ENCODE data around the gene HPCAL1.

The HPCAL1 gene

DNA sequence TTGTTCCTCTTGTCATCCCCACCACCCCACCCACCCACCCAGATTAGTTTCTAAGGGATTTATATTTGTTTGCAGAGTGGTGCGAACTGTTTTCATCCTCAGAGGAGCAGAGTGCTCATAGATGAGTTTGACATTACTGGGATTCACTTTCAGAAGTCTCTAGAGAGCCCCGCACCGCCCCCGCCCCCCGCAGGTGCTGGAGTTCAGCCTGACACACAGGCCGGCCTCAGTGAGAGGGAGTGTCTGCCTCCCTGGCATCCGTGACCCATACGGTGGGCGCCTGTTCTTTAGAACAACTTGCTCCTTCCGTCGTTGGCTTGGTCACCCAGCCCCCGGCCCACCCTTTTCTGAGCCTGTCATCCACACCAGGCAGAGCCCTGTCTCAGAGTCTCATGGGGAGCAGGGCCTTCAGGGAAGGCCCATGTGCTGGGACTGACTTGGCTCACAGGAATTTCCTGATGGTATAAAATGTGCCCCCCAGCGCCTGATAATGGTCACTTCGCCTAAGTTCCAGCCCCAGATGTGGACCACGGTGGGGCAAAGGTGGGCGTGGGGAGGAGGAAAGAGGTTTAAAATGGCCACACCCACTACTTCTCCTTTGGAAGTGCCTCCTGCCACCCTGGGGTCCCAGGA lies 44.3 kb downstream of the HPCAL1 start:
- TF ChIP-seq, protein P1, sequence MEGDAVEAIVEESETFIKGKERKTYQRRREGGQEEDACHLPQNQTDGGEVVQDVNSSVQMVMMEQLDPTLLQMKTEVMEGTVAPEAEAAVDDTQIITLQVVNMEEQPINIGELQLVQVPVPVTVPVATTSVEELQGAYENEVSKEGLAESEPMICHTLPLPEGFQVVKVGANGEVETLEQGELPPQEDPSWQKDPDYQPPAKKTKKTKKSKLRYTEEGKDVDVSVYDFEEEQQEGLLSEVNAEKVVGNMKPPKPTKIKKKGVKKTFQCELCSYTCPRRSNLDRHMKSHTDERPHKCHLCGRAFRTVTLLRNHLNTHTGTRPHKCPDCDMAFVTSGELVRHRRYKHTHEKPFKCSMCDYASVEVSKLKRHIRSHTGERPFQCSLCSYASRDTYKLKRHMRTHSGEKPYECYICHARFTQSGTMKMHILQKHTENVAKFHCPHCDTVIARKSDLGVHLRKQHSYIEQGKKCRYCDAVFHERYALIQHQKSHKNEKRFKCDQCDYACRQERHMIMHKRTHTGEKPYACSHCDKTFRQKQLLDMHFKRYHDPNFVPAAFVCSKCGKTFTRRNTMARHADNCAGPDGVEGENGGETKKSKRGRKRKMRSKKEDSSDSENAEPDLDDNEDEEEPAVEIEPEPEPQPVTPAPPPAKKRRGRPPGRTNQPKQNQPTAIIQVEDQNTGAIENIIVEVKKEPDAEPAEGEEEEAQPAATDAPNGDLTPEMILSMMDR (conservative IDR thresholded peaks at IDR 0.05; ENCODE audit: low read depth), result no peak
- CTCF ChIA-PET, result no interaction called here
- no peak for DNase-seq (ENCODE audit: low spot score)
- POLR2A ChIA-PET (ENCODE audit: low non-redundant PET), result no interaction called here
- H3K27ac ChIP-seq, result peak overlapping the region; percentile 9; the same call in 1 of the 2 replicates

DNA sequence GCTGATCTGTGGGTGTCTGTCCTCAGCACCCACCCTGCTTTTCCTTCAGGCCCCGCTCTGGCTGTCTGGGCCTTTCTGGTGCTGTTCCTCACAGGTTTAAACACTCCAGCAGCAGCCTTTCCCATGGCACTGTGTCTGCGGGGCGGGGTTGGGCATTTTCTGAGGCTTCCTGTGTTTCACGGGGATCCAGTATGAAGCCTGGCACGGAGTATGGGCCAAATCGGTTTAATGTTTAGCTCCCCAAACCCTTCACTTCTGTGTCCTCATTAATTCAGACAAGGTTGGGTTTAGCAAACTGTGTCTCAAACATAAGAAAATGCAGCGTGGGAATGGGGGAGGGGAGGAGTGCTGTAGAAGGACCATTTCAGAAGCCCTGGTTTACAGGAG lies 44.9 kb downstream of the HPCAL1 start:
- CTCF ChIA-PET, result no interaction called here
- POLR2A ChIA-PET (ENCODE audit: low non-redundant PET), result no interaction called here
- DNase-seq (ENCODE audit: low spot score), result no peak
- TF ChIP-seq, protein P1 (conservative IDR thresholded peaks at IDR 0.05; ENCODE audit: low read depth), result no peak
- H3K27ac ChIP-seq, result peak overlapping the region; percentile 9; the same call in 1 of the 2 replicates

DNA sequence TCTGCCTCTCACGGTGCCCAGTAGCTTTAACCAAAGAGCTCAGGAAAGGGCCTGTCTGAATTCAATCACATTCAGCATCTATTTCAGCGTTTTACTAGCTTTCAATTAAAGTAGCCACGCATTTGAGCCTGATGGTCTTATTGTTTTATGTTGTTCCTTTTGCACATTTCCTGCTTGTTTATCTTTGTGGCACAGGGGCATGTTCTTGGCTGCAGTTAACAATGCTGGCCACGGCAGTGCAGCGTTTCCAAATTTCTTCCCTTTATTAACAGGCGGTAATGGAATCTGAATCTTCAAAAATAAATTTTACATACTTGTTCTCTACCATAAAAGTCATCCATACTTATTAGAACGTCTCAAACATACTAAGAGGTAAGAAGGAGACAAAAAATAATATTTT lies 46.2 kb downstream of the HPCAL1 start:
- POLR2A ChIA-PET (ENCODE audit: low non-redundant PET), result no interaction called here
- TF ChIP-seq, protein P1 (conservative IDR thresholded peaks at IDR 0.05; ENCODE audit: low read depth), result no peak
- CTCF ChIA-PET, result interaction anchor here (0.8 kb wide), 1 partner anchor 60 kb away, joined by 3 read pairs; no protein-coding TSS in a partner anchor
- no peak for DNase-seq (ENCODE audit: low spot score)
- no peak overlapping the region for H3K27ac ChIP-seq

DNA sequence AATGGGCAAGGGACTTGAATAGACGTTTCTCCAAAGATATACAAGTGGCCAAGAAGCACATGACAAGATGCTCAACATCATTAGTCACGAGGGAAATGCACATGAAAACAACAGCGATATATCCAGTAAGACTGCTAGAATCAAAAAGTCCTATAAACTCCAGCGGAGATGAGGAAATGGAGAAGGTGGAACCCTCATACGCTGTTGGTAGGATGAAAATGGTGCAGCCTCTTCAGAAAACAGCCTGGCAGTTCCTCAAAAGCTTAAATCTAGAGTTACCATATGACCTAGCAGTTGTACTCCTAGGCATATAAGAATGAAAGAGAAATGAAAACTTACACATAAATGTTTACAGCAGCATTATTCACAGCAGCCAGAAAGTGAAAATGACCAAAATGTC lies 48.1 kb downstream of the HPCAL1 start:
- no peak for DNase-seq (ENCODE audit: low spot score)
- ChIA-PET POLR2A (ENCODE audit: low non-redundant PET) (no interaction called here), CTCF (no interaction called here)
- no peak overlapping the region for H3K27ac ChIP-seq
- TF ChIP-seq, protein P1 (conservative IDR thresholded peaks at IDR 0.05; ENCODE audit: low read depth), result no peak

DNA sequence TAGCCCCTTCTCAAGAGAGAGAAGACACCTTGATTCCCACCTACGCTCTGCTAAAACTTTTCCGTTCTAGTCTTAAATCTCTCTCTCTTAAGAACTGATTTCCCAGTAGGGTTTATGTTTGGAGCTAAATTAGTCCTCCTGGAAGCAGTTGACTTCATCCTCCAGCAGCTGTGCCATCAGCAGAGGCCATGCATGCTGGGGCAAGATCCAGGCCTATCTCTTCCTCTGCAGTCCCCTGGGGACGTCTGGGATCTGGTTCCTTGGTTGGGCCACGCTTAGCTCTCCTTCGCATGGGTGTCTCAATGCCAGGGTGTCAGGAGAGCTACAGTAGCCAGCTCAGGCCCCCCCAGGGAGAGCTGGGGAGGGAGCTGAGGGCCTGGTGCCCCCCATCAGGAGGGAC lies 49.7 kb downstream of the HPCAL1 start:
- TF ChIP-seq, protein P1 (conservative IDR thresholded peaks at IDR 0.05; ENCODE audit: low read depth), result no peak
- CTCF ChIA-PET, result no interaction called here
- DNase-seq (ENCODE audit: low spot score), result no peak
- H3K27ac ChIP-seq, result no peak overlapping the region
- POLR2A ChIA-PET (ENCODE audit: low non-redundant PET), result no interaction called here

DNA sequence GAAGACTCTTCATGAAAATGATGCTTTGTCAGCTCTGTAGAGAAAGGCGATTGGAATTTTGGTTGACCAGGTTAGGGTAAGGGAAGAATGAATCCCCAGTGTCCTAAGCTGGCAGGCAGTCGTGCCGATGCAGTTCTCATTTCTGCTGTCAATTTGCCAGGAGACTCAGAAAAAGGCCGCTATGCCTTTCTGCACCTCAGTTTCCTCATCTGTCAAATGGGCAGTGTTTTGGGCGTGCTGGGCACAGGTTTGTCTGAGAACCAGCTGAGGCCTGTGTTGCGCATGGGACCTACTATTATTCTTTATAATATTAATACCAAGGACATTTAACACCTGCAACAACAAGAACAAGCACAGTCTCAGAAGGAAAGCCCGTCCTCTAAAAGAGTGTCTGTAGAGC lies 50.3 kb downstream of the HPCAL1 start:
- H3K27ac ChIP-seq, result no peak overlapping the region
- ChIA-PET POLR2A (ENCODE audit: low non-redundant PET) (interaction anchor here (0.6 kb wide), 1 partner anchor 9 kb away, joined by 3 read pairs; no protein-coding TSS in a partner anchor), CTCF (no interaction called here)
- TF ChIP-seq, protein P1 (conservative IDR thresholded peaks at IDR 0.05; ENCODE audit: low read depth), result no peak
- no peak for DNase-seq (ENCODE audit: low spot score)
